Measurements from ENCODE around the gene SLC16A10.
"Not testable (repeated sequence)": the region's sequence is repeated elsewhere in the genome, so short reads cannot be mapped to it uniquely, and the experiment has no call there.

SLC16A10 gene

GRCh38 chr6:111087106-111087835, at the start of gene SLC16A10:
TSS of gene SLC16A10 (plus strand) at chr6:111087503. CDS start at chr6:111087753, 250 bp downstream.
- DNase-seq (ENCODE audit: low read depth in 3 of 3, low spot score in 1 of 3): peak; percentile 42 to 72 (median 70)

DNA sequence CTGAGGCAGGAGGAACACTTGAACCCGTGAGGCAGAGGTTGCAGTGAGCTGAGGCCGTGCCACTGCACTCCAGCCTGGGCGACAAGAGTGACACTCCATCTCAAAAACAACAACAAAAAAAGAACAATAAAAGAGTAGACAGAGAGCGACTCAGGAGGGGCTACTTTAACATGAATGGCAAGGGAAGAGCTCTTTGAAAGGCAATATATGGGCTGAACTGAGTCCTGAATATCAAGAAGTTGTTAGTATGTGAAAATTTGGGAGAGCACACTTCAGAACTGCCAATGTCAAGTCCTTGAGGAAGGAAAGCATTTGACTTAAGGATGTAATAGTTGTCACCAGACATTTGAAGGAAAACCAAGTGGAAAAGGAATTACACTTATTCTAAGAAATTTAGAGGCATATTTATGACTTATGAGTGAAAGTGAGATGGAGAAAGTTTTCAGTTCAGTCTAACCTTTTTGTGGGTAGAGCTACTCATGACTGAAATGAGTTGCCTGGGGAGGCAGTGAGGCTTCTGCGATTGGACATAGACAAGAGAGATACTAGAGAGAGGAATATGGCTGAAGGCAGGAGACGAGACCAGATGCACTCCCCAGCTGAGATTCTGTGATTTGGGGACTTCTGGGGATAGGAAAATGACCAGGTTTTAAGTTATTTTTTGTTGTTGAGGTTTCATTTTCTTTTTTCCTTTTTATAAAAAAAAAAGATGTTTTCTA, 48.6 kb upstream of the SLC16A10 start:
- no peak for DNase-seq (ENCODE audit: low read depth in 3 of 3, low spot score in 1 of 3)

GRCh38 chr6:111041917-111042316, 45.4 kb upstream of the SLC16A10 start:
- no peak for DNase-seq (ENCODE audit: low read depth in 3 of 3, low spot score in 1 of 3)

DNA sequence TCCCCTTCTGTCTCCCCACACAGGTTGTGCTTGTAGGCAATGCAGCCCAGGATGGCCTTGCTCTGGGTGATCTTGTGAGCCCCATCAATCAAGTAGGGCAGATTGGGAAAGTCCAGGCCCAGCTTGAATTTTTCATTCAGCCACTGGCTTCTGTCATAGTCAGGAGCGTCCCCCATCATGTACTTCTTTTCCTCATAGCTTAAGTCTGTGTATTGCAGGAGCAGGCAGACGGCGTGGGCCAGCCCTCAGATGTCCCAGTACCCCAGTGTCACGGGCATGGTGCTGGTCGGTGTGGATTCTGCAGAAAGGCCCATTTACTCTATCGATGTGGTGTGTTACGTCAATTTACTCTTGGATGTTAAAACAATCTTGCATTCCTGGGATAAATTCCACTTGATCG, 40.1 kb upstream of the SLC16A10 start:
- DNase-seq (ENCODE audit: low read depth in 3 of 3, low spot score in 1 of 3): no peak

DNA sequence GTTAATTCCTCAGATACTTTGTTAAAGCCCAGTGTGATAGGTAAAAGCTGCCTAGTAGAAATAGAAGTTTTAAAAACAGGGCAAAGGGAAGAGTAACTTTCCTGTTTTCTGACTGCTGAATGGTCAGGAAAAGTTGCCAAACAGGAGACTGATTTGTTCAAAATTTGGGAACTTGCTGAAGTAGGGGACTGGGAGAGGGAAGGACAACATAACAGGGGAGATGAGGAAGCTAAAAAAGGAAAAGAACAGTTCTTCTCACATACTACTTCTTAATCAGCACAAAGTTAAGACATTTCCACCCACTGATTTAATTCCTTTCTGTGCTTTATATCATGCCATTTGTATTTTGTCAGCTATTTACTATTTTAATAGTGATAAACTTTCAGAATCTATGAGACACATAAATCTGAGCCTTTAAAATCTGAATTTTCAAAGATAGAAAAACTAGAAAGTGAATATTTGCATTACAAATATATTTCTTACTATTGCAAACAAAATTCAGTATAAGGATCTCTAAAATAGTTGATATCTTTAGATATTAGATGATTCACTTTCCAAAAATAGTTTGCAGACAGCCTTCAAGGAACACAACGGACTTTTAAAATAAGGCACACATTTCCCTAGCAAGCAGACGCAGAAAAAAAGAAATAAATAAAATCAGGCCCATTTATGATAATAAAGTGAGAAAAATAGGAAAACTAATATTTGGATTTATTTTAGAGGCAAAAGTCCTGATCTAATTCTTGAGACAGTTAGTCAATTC, 36.9 kb upstream of the SLC16A10 start:
- DNase-seq (ENCODE audit: low read depth in 3 of 3, low spot score in 1 of 3): no peak

DNA sequence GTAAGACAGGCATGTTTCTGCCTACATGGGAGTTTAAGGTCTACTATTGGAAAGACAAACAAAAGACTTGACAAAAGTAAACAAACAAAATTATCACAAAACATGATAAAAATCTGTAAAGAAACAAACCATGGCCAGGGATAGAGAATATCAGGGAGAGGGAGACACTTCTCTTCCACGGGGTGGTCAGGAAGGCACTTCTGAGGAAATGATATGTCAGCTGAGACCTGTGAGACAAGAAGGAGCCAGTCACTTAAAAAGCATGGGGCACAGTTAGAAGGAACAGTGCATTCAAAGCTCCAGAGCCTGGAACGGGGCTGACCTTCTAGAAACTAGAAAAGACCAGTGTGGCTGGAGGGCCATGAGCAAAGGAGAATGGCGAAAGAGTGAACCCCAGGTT, 35.1 kb upstream of the SLC16A10 start:
- DNase-seq (ENCODE audit: low read depth in 3 of 3, low spot score in 1 of 3): no peak

DNA sequence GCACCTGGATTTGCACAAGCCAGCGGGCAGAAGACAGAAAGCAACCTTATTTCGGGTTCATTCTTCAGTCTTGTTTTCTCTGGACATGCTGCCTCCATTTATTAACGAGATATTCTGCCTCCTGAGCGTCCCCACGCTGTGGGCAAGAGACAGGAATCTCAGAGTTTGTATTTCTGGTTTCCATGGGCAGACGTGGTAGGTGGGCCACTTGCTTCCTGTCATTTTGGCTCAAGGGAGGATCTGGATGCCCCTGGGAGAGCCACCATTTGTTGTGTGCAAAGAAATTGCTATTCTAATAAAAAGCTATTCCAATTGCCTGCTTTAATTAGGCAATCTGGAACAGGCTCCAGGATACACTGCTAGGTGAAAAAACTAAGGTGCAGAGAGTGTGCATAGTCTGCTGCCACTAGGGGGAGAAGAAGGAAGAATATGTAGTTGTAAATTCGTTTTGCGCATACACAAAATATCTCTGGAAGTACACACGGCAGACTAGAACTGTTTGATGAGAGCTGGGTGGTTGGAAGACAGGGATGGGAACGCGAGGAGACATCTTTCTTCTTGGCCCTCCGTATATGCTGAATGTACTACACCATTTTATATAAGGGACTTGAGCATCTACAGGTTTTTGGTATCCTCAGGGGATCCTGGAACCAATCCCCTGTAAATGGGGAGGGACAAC, 30.1 kb upstream of the SLC16A10 start:
- DNase-seq (ENCODE audit: low read depth in 3 of 3, low spot score in 1 of 3): no peak

DNA sequence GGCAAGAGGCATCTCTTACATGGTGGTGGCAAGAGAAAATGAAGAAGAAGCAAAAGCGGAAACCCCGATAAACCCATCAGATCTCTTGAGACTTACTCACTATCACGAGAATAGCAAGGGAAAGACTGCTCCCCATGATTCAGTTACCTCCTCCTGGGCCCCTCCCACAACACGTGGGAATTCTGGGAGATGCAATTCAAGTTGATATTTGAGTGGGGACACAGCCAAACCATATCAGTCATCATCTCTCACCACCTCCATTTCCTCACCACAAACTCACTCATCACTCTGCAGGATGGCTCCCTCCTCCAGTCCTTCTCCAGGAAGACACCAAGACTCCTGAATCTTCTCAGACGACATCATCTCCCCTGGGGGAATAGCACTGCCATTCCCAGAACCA, 25.8 kb upstream of the SLC16A10 start:
- DNase-seq (ENCODE audit: low read depth in 3 of 3, low spot score in 1 of 3): no peak

DNA sequence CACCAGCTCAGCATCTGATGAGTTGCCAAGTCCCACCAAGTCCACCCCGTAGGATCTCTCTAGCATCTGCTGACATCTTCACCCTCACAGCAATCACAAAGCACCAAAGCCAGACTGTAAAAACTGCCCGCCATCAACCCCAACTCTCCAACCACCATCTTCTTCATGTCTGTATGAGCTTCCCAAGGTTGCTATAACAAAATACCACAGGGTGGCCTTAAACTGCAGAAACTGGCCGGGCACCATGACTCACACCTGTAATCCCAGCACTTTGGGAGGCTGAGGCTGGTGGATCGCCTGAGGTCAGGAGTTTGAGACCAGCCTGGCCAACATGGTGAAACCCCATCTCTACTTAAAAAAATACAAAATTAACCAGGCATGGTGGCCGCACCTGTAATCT, 25.3 kb upstream of the SLC16A10 start:
- not testable (repeated sequence) for DNase-seq (ENCODE audit: low read depth in 3 of 3, low spot score in 1 of 3)

- DNase-seq (ENCODE audit: low read depth in 3 of 3, low spot score in 1 of 3): not testable (repeated sequence)
Measured at GRCh38 chr6:111062860-111063259, 24.4 kb upstream of the SLC16A10 start.

DNA sequence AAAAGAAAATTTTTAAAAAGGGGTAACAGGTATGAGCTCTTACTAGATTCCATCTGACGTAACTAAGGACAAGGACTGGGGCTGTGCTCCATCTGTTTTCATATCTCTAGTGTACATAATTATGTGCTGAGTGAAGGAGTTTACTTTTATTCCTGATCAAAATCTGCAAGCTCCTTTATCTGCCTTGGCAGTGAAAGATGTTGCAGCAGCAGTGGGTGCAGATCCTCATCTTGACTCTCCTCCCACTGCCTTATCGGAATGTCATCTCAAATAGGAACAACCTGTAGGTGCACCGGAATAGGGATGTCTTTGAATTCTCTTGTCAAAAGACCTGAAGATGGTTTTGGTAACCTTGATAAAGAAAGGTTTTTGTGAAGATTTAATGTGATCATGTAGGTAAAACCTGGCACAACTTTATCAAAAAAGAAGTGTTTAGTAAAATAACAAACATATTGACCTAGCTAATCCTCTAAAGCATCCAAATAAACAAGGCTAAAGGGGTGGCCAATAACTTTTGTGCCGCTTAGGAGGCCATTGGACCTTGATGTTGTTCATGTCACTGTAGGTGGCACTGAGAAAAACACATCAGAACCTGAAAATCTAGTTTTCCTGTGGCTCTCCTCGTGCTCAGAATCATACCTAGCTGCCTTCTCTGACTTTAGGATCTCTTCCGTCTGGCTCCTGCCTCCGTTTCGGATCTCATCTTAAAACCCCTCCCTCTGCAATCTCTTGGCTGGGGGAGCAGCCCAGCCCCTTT, 19.0 kb upstream of the SLC16A10 start:
- no peak for DNase-seq (ENCODE audit: low read depth in 3 of 3, low spot score in 1 of 3)

DNA sequence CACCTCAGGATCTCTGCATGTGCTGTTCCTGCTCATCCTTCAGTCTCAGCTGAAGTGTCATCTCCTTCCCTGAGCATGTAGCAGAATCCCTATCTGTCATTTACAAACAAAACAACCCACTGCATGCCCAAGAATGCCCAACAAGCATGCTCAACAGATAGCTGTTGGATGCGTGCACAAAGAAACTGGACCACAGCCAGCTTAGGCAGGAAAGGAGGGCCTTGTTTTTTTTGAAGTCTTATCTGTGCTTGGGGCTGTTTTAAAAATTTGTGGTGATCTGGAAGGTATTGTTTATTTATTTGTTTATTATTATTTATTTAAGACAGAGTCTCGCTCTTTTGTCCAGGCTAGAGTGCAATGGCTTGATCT, 18.5 kb upstream of the SLC16A10 start:
- DNase-seq (ENCODE audit: low read depth in 3 of 3, low spot score in 1 of 3): no peak

- no peak for DNase-seq (ENCODE audit: low read depth in 3 of 3, low spot score in 1 of 3)
Measured at GRCh38 chr6:111069382-111070104, 17.8 kb upstream of the SLC16A10 start.

- DNase-seq (ENCODE audit: low read depth in 3 of 3, low spot score in 1 of 3): no peak
Measured at GRCh38 chr6:111070105-111071005, 16.9 kb upstream of the SLC16A10 start.

- no peak for DNase-seq (ENCODE audit: low read depth in 3 of 3, low spot score in 1 of 3)
Measured at GRCh38 chr6:111072801-111073360, 14.4 kb upstream of the SLC16A10 start.

DNA sequence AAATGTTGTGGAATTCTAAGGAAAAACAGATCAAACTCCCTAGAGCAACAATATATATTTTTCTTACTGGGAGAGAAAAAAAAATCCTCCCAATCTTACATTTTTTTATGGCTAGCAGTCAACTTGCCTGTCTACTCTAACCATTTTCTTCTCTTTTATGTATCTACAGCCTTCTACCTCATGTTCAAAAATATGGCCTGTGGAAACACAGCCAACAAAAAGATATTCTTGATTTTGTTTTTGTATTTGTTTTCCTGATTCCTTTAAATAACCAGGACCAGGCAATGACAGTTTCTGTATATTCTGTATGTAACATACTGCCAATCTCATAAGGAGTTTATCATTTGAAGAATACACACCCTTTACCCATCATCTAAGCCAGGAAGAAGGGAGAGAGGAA, 13.0 kb upstream of the SLC16A10 start:
- DNase-seq (ENCODE audit: low read depth in 3 of 3, low spot score in 1 of 3): no peak

DNA sequence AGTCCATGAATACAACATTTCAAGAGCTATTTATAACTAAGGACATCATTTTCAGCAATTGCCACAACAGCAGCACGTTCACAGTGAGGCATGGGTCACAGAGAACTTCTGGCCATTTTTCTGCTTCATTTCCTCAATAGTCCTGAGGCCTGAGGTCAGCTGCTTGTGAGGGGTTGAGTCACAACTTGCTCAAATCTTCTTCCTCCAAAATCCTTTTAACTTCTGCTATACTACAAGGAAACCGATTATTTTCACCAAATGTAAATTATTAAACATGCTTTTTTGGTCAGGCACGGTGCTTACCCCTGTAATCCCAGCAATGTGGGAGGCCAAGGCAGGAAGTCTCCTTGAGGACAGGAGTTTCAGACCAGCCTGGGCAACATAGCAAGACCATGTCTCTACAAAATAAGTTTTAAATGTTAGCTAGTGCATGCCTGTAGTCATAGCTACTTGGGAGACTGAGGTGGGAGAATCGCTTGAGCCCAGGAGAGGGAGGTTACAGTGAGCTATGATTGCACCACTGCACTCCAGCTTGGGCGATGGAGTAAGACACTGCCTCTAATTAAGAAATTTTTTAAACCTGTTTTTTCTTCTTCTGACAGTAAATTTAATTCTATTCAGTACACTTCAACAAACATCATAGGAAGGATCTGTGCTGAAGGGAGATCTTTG, 11.1 kb upstream of the SLC16A10 start:
- DNase-seq (ENCODE audit: low read depth in 3 of 3, low spot score in 1 of 3): no peak

- no peak for DNase-seq (ENCODE audit: low read depth in 3 of 3, low spot score in 1 of 3)
Measured at GRCh38 chr6:111080698-111081097, 6.6 kb upstream of the SLC16A10 start.
